ENCODE data around the gene OPCML.

The OPCML gene

DNA sequence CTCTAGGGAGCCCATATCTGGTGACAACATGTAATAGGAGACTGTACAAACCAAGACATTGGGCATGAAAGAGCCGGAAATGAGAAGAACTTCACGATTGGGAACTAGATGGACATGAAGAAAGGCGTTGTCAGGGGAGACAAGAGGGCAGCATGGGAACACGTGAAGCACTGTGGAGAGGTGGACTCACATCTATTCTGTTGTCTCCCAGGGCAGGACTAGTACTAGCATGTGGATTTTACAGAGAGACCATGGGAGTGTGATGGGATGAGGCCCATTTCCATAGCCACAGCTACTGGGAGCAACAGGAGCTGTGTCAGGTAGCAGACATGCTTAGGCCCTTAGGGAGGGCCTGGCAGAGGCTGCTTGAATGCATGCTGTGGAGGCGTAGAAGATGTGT is 333.9 kb downstream of the OPCML start:
- TF ChIP-seq, protein P1, sequence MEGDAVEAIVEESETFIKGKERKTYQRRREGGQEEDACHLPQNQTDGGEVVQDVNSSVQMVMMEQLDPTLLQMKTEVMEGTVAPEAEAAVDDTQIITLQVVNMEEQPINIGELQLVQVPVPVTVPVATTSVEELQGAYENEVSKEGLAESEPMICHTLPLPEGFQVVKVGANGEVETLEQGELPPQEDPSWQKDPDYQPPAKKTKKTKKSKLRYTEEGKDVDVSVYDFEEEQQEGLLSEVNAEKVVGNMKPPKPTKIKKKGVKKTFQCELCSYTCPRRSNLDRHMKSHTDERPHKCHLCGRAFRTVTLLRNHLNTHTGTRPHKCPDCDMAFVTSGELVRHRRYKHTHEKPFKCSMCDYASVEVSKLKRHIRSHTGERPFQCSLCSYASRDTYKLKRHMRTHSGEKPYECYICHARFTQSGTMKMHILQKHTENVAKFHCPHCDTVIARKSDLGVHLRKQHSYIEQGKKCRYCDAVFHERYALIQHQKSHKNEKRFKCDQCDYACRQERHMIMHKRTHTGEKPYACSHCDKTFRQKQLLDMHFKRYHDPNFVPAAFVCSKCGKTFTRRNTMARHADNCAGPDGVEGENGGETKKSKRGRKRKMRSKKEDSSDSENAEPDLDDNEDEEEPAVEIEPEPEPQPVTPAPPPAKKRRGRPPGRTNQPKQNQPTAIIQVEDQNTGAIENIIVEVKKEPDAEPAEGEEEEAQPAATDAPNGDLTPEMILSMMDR (conservative IDR thresholded peaks at IDR 0.05) = no peak
- no peak overlapping the region for H3K27ac ChIP-seq

DNA sequence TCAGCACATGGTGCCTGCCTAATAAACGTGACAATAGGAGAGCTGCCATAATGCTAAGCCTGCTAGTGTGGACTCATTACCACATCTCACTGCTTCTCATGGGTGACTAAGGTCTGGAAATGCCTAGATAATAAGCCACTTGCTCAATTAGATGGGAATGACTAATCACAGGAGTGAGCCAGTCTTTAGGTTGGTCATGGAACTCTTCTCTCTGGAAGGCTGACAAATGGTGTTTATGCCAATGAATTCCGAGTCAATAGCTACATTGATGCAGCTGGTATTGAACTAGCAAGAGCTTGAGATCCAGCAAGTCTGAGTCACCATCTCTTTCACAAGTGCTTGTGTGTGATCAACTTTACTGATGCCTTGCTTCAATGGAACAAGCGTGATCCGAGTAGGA is 334.9 kb downstream of the OPCML start:
- H3K27ac ChIP-seq = no peak overlapping the region
- TF ChIP-seq, protein P1 (conservative IDR thresholded peaks at IDR 0.05) = no peak

DNA sequence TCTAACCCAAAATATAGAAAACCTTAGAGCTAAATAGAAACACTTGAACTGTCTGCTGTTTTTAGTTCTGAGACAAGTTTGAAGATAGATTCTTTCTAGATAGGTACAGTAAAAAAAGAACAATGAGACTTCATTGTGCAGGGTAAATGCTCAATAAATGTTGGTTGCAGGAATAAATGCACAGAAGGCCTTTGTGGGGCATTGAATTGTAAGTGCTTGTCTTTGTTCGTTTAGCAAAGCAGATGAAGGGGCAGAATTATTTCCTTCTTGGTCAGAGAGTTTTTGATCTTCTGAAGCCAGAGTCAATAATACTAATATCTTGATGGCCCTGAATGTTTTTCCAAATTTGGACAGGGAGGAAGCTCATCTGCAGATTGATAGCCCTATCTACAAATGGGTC is 340.4 kb downstream of the OPCML start:
- H3K27ac ChIP-seq = no peak overlapping the region
- TF ChIP-seq, protein P1 (conservative IDR thresholded peaks at IDR 0.05) = no peak

DNA sequence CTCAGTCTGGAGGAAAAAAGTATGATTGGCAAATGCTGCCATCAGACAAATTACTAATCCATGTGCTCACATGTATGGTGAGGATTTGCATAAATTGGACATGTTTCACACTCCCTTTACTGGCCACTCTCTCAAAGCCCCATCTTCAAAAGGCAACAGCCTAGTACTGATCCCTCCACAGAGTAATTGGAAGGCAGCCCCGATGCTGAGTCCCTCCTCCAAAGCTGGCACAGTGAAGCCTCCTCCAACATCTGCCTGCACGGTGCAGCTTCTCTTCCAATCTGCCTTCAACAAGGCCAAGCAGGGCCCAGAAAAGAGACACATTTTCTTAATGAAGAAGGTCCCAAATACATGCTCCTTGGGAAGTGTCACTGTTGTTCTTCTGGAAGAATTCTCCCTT is 350.6 kb downstream of the OPCML start:
- TF ChIP-seq, protein P1 (conservative IDR thresholded peaks at IDR 0.05) = no peak
- peak overlapping the region; percentile 76 for H3K27ac ChIP-seq

DNA sequence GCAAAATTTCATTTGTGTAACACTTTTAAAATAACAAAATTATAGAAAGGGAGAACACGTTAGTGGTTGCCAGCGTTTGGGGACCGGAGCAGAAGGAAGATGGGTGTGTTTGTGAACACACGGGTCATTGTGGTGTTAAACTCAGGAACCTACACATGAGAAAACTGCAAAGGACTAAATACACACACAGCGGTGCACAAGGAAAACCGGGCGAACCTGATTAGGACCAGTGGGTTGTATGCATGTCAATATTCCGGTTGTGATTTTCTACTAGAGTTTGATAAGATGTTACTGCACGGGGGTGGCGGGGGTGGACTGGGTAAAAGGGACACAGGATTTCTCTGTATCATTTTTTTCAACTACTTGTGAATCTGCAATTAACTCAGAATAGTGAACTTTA is 351.2 kb downstream of the OPCML start:
- TF ChIP-seq, protein P1 (conservative IDR thresholded peaks at IDR 0.05) = no peak
- H3K27ac ChIP-seq = peak overlapping the region; percentile 76

DNA sequence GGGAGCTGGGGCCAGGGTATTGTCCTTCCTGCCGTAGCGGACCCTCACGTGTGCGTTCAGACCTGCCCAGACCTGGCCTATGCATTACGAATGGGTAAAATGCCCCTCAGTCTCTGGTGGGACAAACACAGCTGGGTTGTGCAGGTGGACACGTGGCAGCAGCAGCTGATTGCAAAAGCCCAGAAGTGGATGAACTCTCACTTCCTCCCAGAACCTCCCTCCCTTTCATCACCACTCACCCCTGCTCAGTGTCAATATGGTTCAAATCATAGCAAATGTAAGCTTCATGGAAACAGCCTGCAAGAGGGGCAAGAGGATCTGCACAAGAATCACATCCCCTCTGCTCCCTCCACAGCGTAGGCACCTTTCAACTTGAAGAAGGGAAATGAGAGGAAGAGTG is 352.1 kb downstream of the OPCML start:
- TF ChIP-seq, protein P1 (conservative IDR thresholded peaks at IDR 0.05) = no peak
- peak overlapping the region; percentile 76 for H3K27ac ChIP-seq

DNA sequence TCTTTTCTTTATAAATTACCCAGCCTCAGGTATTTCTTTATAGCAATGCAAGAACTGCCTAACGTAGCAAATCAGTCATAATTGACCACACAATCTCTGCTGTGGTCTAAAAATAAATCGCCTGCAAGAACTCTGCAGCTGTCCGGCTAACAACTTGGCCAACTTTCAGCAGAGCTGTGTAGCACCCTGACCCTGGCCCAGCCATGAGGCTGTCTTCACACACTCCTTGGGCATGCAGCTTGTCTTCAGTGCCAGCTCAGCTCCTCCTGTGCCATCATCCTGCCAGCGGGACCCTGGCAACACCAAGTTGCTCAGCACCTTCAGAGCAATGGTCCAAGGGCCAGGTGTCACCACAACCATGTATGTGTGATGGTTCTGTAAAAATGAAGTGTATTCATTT is 355.6 kb downstream of the OPCML start:
- H3K27ac ChIP-seq = peak overlapping the region; percentile 36; the same call in 1 of the 2 replicates
- TF ChIP-seq, protein P1 (conservative IDR thresholded peaks at IDR 0.05) = no peak

DNA sequence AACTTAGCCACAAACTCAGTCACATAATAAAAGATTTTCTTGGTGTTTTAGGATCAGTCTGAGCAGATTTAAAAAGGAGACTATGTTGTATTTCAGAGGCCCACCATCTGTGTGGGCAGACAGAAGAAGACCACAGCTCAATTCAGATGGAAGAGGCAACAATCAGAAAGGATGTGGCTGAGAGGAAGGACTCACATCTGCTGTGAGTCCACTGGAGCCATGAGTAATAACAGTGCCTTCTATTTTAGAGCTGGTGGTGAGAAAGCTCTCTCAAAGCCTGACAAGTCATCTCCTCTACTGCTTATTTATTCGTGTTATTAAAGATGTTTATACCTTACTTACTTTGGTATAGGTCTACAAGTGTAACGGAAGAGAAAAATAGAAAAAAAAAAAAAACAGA is 357.2 kb downstream of the OPCML start:
- TF ChIP-seq, protein P1 (conservative IDR thresholded peaks at IDR 0.05) = no peak
- no peak overlapping the region for H3K27ac ChIP-seq

Measured in VCaP (cell line).